ENCODE measurements around the gene RGS21.

The RGS21 gene

DNA sequence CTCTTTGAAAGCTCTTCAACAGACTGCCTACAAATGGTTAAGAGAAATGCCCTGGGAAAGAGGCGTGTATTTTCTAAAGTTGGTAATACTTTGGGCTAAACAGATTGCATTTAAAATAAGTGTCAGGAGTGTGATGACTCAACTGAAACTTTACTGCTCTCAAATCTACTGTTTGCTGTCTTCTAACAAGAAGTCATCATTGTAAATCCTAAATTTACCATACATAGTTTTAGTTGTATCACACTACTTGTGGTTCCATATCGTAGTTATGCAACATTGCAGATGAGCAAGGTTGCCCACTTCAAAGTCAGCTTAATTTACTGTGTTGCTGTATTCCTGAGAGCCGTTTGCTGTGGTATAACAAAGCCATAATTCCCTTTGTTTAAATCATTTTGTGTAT lies 59.6 kb downstream of the RGS21 start:
- DNase-seq (ENCODE audit: extremely low spot score, insufficient read length, low read depth) (no peak), FAIRE-seq (no peak)

DNA sequence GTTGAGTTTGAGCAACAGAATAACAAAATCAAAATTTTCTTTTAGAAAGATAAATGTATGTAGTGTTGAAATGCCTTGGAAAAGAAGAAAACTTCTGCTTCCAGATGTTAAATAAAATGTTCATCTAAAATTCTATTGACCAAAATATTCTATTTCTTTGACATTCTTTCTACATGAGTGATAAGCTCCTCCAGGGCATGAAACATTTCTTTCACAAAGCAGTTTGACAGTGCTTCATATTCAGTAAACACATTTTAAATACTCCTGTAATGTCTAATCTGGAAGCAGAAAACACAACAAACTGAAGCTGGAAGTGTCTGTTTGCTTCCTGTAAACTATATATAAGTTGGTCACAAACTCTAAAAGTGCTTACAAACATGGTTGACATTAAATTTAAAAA lies 61.5 kb downstream of the RGS21 start:
- no peak for DNase-seq (ENCODE audit: extremely low spot score, insufficient read length, low read depth)
- FAIRE-seq = no peak

GRCh38 chr1:192378878-192379277 lies 62.1 kb downstream of the RGS21 start:
- FAIRE-seq = no peak
- DNase-seq (ENCODE audit: extremely low spot score, insufficient read length, low read depth) = no peak

DNA sequence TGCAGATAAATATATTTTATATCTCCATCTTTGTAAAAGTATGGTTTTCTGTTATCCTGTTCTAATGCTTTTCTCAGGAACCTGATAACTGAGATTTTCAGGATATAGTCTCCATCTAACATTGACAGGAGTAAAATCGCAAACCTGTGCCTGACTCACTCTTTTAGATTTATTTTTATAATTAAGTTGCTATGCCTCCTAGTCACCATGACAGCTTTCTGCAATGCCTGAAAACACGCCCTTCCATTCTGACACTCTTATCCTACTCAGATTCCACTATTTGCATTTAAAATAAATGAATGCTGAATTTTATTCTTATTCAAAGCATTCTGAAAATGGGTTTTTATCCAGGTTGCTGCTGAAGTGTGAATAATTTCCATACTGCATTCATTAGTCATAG lies 62.8 kb downstream of the RGS21 start:
- no peak for FAIRE-seq
- no peak for DNase-seq (ENCODE audit: extremely low spot score, insufficient read length, low read depth)

DNA sequence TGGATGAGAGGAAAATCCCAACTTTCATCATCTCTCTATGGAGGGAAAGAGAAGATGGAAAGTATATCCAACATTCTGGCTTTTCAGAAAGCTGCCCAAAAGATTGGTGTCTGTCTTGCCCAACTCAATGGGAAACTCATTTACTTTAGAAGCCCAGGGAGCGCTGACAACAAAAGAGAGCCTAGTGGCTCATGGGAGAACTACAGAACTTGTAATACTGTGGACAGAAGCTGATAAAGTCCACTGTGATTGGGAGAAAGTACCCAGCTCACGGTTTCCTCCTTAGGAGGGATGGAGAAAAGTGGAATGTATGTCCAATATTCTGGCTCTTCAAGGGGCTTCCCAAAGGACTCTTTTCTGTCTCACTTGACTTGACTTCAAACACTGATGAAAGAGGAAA lies 66.0 kb downstream of the RGS21 start:
- FAIRE-seq (no peak), DNase-seq (ENCODE audit: extremely low spot score, insufficient read length, low read depth) (no peak)

- DNase-seq (ENCODE audit: extremely low spot score, insufficient read length, low read depth) = no peak
- FAIRE-seq = no peak
These were observed 69.4 kb downstream of the RGS21 start for GRCh38 chr1:192386051-192386650.

DNA sequence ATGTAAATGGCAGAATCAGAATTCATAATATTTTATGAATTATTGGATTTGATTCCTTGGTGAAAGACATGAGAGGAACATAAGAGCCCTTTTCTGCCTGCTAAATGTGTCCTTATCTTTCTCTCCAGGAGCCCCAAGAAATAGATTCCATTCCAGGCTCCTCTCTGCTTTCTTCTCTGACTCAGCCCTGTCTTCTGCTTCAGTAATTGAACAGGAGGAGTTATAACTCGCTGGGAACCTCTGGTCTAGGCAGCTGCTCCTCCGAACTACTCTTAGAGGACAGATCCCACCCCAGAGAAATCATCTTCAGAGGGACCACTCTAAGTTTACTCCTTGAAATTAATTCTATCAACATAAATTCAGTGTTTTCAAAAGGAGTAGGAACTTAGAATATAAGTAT lies 78.4 kb downstream of the RGS21 start:
- FAIRE-seq (no peak), DNase-seq (ENCODE audit: extremely low spot score, insufficient read length, low read depth) (no peak)

DNA sequence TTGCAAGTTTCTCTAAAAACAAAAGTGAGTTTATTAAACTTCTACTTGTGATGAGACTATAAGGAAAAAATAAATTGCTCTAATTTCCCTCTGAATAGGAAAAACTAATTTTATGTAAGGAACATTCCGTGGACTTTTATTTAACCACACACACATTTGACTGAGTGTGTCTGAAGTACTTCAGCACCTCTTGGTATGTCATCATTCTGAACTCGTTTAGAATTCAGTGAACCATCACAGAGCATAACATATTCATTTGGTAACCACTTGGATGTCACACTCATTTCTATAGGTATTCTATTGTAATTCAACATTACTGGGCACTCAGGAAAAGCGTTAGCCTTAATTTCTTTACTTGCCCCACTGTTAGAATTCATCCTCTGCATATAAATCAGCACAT lies 79.1 kb downstream of the RGS21 start:
- no peak for FAIRE-seq
- DNase-seq (ENCODE audit: extremely low spot score, insufficient read length, low read depth) = no peak

DNA sequence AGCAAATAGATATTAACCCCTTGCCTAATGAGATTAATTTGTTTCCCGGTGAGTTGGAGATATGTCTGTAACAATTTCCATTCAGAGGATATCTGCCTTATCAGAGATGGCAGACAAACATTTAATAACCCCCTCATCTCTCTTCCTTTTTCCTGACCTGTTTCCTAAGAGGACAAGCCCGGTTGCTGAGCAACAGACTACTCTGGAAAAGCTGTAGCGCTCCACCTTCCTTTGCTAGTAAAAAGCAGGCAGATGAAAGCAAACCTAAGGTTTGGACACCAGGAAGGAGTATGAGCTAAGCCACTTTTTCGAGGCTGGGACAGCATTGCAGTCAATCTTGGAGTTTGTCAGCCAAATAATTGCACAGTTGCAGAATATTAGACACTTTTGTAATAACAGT lies 82.4 kb downstream of the RGS21 start:
- no peak for DNase-seq (ENCODE audit: extremely low spot score, insufficient read length, low read depth)
- FAIRE-seq = no peak

DNA sequence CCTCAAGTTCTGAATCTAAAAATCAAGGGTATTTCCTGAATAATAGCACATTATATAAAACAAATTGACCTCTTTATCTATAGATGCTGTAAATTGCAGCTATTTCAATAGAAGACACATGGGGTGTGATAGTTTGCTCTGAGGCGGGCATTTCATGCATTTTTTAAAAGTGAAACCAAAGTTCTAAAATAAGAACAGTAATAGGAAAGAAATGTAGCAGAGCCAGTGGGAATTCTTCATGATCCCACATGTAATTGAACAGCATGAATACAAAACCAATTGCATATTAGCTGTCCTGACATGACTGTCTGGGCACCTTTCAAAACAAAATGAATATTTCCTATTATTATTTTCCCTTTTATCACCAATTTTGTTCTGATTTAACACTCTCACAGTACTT lies 85.0 kb downstream of the RGS21 start:
- FAIRE-seq = no peak
- no peak for DNase-seq (ENCODE audit: extremely low spot score, insufficient read length, low read depth)

DNA sequence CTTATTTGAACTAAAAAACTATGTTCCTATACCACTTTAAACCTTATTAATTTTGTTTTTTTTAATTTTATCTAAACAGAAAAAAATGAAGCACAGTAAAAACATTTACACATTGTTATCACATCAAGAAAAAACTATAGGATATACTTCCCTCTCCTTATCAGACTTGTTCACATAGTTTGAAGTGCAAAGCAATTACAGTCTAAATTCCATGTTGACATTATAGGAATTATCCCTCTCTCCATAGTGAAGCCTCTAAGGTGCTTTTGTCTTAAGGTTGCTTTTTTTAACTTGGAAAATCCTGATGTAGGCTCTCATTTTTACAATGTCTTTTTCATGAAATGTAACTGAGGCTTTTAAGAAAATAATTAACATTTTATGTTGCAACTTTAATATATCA lies 85.8 kb downstream of the RGS21 start:
- no peak for FAIRE-seq

GRCh38 chr1:192407206-192407605 lies 90.4 kb downstream of the RGS21 start:
- DNase-seq (ENCODE audit: extremely low spot score, insufficient read length, low read depth) (no peak), FAIRE-seq (no peak)

More for the DNA sequence above, 85.8 kb downstream of the RGS21 start:
- DNase-seq (ENCODE audit: extremely low spot score, insufficient read length, low read depth) = no peak

Data from GM18507 (cell line).